Liver (tissue), 9 donors: Measurements from ENCODE around the gene CEP57. TPM values are rescaled to one million over a fixed set of nuclear protein-coding genes. Genes with fewer than 3 reads are reported as not detected.

Experiments
- DNase-seq: peaks from one replicate; pipeline ENCODE4 v3.0.0-alpha.2; 2017; ENCODE audit warnings: low spot score
- H3K27ac ChIP-seq, 2 donors: one replicate each; pipeline ENCODE4 v1.7.0; 2013; ENCODE audit warnings: inconsistent platforms in 2 of 2, low read length in 2 of 2, control low read depth in 1 of 2, low read depth in 1 of 2, mild to moderate bottlenecking in 1 of 2
- H3K27me3 ChIP-seq, 4 donors: one replicate each; pipeline versions ENCODE4 v1.6.1 to v1.7.0; 2013; ENCODE audit warnings: low read length in 3 of 4, inconsistent platforms in 1 of 4, mild to moderate bottlenecking in 1 of 4, moderate library complexity in 1 of 4; ENCODE audit not compliant: control insufficient read depth in 4 of 4, insufficient read depth in 4 of 4
- H3K36me3 ChIP-seq, 4 donors: one replicate each; pipeline versions ENCODE4 v1.6.1 to v1.7.0; 2013; ENCODE audit warnings: low read length in 3 of 4, mild to moderate bottlenecking in 3 of 4, low read depth in 1 of 4, moderate library complexity in 1 of 4; ENCODE audit not compliant: control insufficient read depth in 4 of 4, insufficient read depth in 3 of 4
- H3K4me1 ChIP-seq, 4 donors: one replicate each; pipeline versions ENCODE4 v1.6.1 to v1.7.0; 2013; ENCODE audit warnings: low read length in 3 of 4, mild to moderate bottlenecking in 3 of 4, moderate library complexity in 1 of 4; ENCODE audit not compliant: control insufficient read depth in 4 of 4, insufficient read depth in 4 of 4
- H3K4me3 ChIP-seq, 3 donors: one replicate each; pipeline versions ENCODE4 v1.6.1 to v1.7.0; 2013; ENCODE audit warnings: low read length in 3 of 3, control low read depth in 1 of 3, low read depth in 1 of 3, mild to moderate bottlenecking in 1 of 3
- H3K9ac ChIP-seq, 2 donors: one replicate each; pipeline ENCODE4 v1.7.0; 2013; ENCODE audit warnings: low read length in 2 of 2, mild to moderate bottlenecking in 2 of 2, moderate library complexity in 2 of 2, control low read depth in 1 of 2, low read depth in 1 of 2
- H3K9me3 ChIP-seq, 4 donors: one replicate each; pipeline versions ENCODE4 v1.6.1 to v1.7.0; 2013; ENCODE audit warnings: low read length in 3 of 4; ENCODE audit not compliant: control insufficient read depth in 4 of 4
- EGR1 ChIP-seq, 2 donors: IDR thresholded peaks; 2 replicates each; pipeline ENCODE4 v1.6.1; 2016 to 2018; ENCODE audit warnings: antibody characterized with exemption in 2 of 2, low read depth in 2 of 2
- FOXA1 ChIP-seq: IDR thresholded peaks from 2 replicates; pipeline ENCODE4 v1.6.1; 2016; ENCODE audit warnings: antibody characterized with exemption
- FOXA2 ChIP-seq: IDR thresholded peaks from 2 replicates; pipeline ENCODE4 v1.6.1; 2016; ENCODE audit warnings: antibody characterized with exemption
- HNF4A ChIP-seq, 2 donors: conservative IDR thresholded peaks; 2 replicates each; pipeline ENCODE4 v1.6.1; 2016; ENCODE audit warnings: antibody characterized with exemption in 2 of 2, mild to moderate bottlenecking in 2 of 2
- HNF4G ChIP-seq: IDR thresholded peaks from 2 replicates; pipeline ENCODE4 v1.6.1; 2016; ENCODE audit warnings: antibody characterized with exemption
- JUND ChIP-seq, 2 donors: IDR thresholded peaks; 2 replicates each; pipeline ENCODE4 v1.6.1; 2016; ENCODE audit warnings: antibody characterized with exemption in 2 of 2
- MAX ChIP-seq: IDR thresholded peaks from 2 replicates; pipeline ENCODE4 v1.6.1; 2016; ENCODE audit warnings: antibody characterized with exemption
- NR2F2 ChIP-seq: IDR thresholded peaks from 2 replicates; pipeline ENCODE4 v1.6.1; 2016; ENCODE audit warnings: antibody characterized with exemption
- RAD21 ChIP-seq, 2 donors: IDR thresholded peaks; 2 replicates each; pipeline ENCODE4 v1.6.1; 2016; ENCODE audit warnings: antibody characterized with exemption in 2 of 2, mild to moderate bottlenecking in 2 of 2
- REST ChIP-seq: IDR thresholded peaks from 2 replicates; pipeline ENCODE4 v1.6.1; 2016; ENCODE audit warnings: antibody characterized with exemption, mild to moderate bottlenecking
- RXRA ChIP-seq, 2 donors: IDR thresholded peaks; 2 replicates each; pipeline ENCODE4 v1.6.1; 2017 to 2018; ENCODE audit warnings: antibody characterized with exemption in 2 of 2, mild to moderate bottlenecking in 1 of 2
- SP1 ChIP-seq: IDR thresholded peaks from 2 replicates; pipeline ENCODE4 v1.6.1; 2018; ENCODE audit warnings: antibody characterized with exemption, mild to moderate bottlenecking
- YY1 ChIP-seq: IDR thresholded peaks from 2 replicates; pipeline ENCODE4 v1.6.1; 2016; ENCODE audit warnings: antibody characterized with exemption, mild to moderate bottlenecking
- WGBS: extraction: QIAGEN DNeasy Blood & Tissue Kit; methylation state at CpG from one replicate; pipeline ENCODE4 v1.1.7; 2013; 5-methylcytosine and 5-hydroxymethylcytosine counted together
- polyA plus RNA-seq, 2 donors: library from polyadenylated mRNA; stranded (reverse) in 1 of 2; unstranded in 1 of 2; fragments of 200-250 nt in 1 of 2; fragments of >200 nt in 1 of 2; fragmentation: Nextera tagmentation in 1 of 2; extraction: Ambion mirVana in 1 of 2; gene quantifications; one replicate each; pipeline versions ENCODE4 v1.2.1 to v1.2.3, GENCODE V29; 2013 to 2015
- total RNA-seq, 2 donors: library from RNA; depleted of rRNA; stranded (reverse); fragments of >200 nt; gene quantifications; one replicate each; pipeline ENCODE4 v1.2.3, GENCODE V29; 2014
- TF ChIP-seq, protein P1 (sequence below): fragments of 150-350 bp; IDR thresholded peaks from 2 replicates; pipeline ENCODE4 v1.5.1; 2017; ENCODE audit warnings: improper control_type of control experiment, low read depth, low read length; ENCODE audit not compliant: missing input control
- TF ChIP-seq, protein P2 (sequence below): IDR thresholded peaks from 2 replicates; pipeline ENCODE4 v1.6.1; 2016; ENCODE audit warnings: antibody characterized with exemption
- donor health status: healthy.
- donor health status: healthy.
- donor health status: healthy.
- donor health status: healthy.
- donor health status: healthy.

Gene CEP57
- total and polyA plus RNA-seq, 4 donors = 11.2 to 32.8 (median 31.1) TPM

- TF ChIP-seq RXRA (IDR thresholded peaks at IDR 0.05) = no peak
- TF ChIP-seq HNF4A (conservative IDR thresholded peaks at IDR 0.05) = no peak
- TF ChIP-seq EGR1 (IDR thresholded peaks at IDR 0.05; ENCODE audit: low read depth in 2 of 2) = no peak
- TF ChIP-seq JUND (IDR thresholded peaks at IDR 0.05) = no peak
- no peak for TF ChIP-seq HNF4G
- no peak for TF ChIP-seq FOXA1
- no peak for TF ChIP-seq REST
- TF ChIP-seq FOXA2 = no peak
- TF ChIP-seq NR2F2 = no peak
- no peak for TF ChIP-seq YY1
- no peak for TF ChIP-seq SP1
- 97% methylated on average over 2 of the region's 2 CpGs for WGBS
- H3K36me3 ChIP-seq = peaks cover 2 to 25% (median 19%) of the 10 kb centered on the region in 4 donors
Observed at GRCh38 chr11:95816037-95816436, 25.7 kb downstream of the CEP57 start.

GRCh38 chr11:95821640-95822039 lies 31.3 kb downstream of the CEP57 start:
- WGBS = 82% methylated on average over 2 of the region's 2 CpGs
- TF ChIP-seq HNF4A (conservative IDR thresholded peaks at IDR 0.05) (no peak), REST (no peak), FOXA2 (no peak), NR2F2 (no peak), FOXA1 (no peak), RAD21 (IDR thresholded peaks at IDR 0.05) (no peak), RXRA (IDR thresholded peaks at IDR 0.05) (no peak), SP1 (no peak), YY1 (no peak), MAX (no peak), EGR1 (IDR thresholded peaks at IDR 0.05; ENCODE audit: low read depth in 2 of 2) (no peak)
- TF ChIP-seq, protein P1, sequence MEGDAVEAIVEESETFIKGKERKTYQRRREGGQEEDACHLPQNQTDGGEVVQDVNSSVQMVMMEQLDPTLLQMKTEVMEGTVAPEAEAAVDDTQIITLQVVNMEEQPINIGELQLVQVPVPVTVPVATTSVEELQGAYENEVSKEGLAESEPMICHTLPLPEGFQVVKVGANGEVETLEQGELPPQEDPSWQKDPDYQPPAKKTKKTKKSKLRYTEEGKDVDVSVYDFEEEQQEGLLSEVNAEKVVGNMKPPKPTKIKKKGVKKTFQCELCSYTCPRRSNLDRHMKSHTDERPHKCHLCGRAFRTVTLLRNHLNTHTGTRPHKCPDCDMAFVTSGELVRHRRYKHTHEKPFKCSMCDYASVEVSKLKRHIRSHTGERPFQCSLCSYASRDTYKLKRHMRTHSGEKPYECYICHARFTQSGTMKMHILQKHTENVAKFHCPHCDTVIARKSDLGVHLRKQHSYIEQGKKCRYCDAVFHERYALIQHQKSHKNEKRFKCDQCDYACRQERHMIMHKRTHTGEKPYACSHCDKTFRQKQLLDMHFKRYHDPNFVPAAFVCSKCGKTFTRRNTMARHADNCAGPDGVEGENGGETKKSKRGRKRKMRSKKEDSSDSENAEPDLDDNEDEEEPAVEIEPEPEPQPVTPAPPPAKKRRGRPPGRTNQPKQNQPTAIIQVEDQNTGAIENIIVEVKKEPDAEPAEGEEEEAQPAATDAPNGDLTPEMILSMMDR = no peak
- TF ChIP-seq, protein P2, sequence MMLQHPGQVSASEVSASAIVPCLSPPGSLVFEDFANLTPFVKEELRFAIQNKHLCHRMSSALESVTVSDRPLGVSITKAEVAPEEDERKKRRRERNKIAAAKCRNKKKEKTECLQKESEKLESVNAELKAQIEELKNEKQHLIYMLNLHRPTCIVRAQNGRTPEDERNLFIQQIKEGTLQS = no peak
- Histone ChIP-seq H3K4me3 (no peak overlapping the region), H3K27me3 (no peaks in the 10 kb centered on the region), H3K27ac (no peak overlapping the region), H3K9me3 (no peaks in the 10 kb centered on the region), H3K9ac (no peak overlapping the region), H3K4me1 (no peaks in the 10 kb centered on the region), H3K36me3 (peaks cover 9 to 47% (median 35%) of the 10 kb centered on the region in 4 donors)
- no peak for DNase-seq

More at GRCh38 chr11:95816037-95816436, 25.7 kb downstream of the CEP57 start:
- DNase-seq = no peak
- no peaks in the 10 kb centered on the region for H3K27me3 ChIP-seq
- H3K9me3 ChIP-seq = no peaks in the 10 kb centered on the region
- H3K4me3 ChIP-seq = no peak overlapping the region
- no peak overlapping the region for H3K27ac ChIP-seq
- H3K9ac ChIP-seq = no peak overlapping the region
- H3K4me1 ChIP-seq = no peaks in the 10 kb centered on the region
